Fibroblast of skin of left quadriceps (primary cell): ENCODE results near the gene GHRHR.

ENCODE experiments used
- DNase-seq, 2 experiments: peaks; one replicate each; pipeline ENCODE4 v3.0.0-alpha.2; 2013; ENCODE audit warnings: low read depth in 2 of 2

Gene GHRHR

GRCh38 chr7:31004393-31004792, 40.6 kb downstream of the GHRHR start:
- no peak for DNase-seq

- no peak for DNase-seq
These were observed 43.1 kb downstream of the GHRHR start for GRCh38 chr7:31006857-31007256.

- no peak for DNase-seq
These were observed 43.9 kb downstream of the GHRHR start for GRCh38 chr7:31007634-31008033.

- DNase-seq = no peak
These were observed 51.1 kb downstream of the GHRHR start for GRCh38 chr7:31014826-31015225.

GRCh38 chr7:31017032-31017675, 53.4 kb downstream of the GHRHR start:
- no peak for DNase-seq

- DNase-seq = no peak
These were observed 54.0 kb downstream of the GHRHR start for GRCh38 chr7:31017721-31018120.

GRCh38 chr7:31019509-31019908, 55.8 kb downstream of the GHRHR start:
- DNase-seq = no peak

GRCh38 chr7:31020161-31020560, 56.4 kb downstream of the GHRHR start:
- DNase-seq = no peak

GRCh38 chr7:31020652-31021051, 56.9 kb downstream of the GHRHR start:
- no peak for DNase-seq

GRCh38 chr7:31022117-31022516, 58.4 kb downstream of the GHRHR start:
- DNase-seq = no peak

- DNase-seq = no peak
These were observed 59.0 kb downstream of the GHRHR start for GRCh38 chr7:31022726-31023125.

- no peak for DNase-seq
These were observed 60.1 kb downstream of the GHRHR start for GRCh38 chr7:31023877-31024276.

- peak; percentile 14 to 20 for DNase-seq
These were observed 63.6 kb downstream of the GHRHR start for GRCh38 chr7:31027161-31027965.

- no peak for DNase-seq
These were observed 64.3 kb downstream of the GHRHR start for GRCh38 chr7:31028006-31028405.

- no peak for DNase-seq
These were observed 64.8 kb downstream of the GHRHR start for GRCh38 chr7:31028417-31028992.
